ENCODE data around the gene ARID3A.

- TF ChIP-seq CTCF (IDR thresholded peaks at IDR 0.05) (no peak), EP300 (IDR thresholded peaks at IDR 0.05) (no peak), POLR2A (IDR thresholded peaks at IDR 0.05) (no peak)
Observed at GRCh38 chr19:1012334-1012733, 86.5 kb downstream of the ARID3A start.
